HS-5 (cell line): ENCODE results near the gene SLC22A1.

ENCODE experiments used
- DNase-seq: peaks from one replicate; pipeline ENCODE4 v3.0.0-alpha.2; 2012; ENCODE audit warnings: low read depth

The SLC22A1 gene

DNA sequence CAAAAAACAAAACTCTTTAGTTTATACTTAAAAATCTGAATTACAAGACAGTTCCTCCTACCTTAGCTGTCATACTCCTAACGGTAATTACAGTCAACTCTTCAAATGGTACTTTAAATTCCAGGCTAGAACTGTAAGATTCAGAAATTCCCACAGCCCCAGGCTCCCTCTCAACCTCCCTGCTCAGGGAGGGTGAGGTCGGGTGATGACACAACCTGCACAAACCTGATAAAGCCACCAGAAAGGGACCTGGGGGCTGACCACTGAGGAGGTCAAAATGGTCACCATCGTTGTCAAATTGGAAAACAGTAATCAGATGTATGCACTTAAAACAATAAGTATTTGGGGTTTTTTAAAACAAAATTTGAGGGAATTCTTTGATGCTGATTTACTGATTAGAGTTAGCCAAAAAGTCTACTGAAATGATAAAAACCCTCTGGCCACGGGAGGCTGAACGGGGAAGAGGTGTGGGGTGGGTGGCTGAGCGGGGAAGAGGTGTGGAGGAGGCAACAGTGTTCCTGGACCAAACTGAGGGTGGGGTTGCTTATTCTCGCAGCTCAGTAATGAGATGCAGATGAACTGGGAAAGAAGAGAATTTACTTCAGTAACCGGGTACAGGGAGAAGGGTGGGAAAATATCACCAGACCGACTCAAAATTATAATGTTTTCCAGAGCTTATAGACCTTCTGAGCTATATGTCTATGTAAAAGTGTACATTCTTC lies 52.4 kb downstream of the SLC22A1 start:
- no peak for DNase-seq

DNA sequence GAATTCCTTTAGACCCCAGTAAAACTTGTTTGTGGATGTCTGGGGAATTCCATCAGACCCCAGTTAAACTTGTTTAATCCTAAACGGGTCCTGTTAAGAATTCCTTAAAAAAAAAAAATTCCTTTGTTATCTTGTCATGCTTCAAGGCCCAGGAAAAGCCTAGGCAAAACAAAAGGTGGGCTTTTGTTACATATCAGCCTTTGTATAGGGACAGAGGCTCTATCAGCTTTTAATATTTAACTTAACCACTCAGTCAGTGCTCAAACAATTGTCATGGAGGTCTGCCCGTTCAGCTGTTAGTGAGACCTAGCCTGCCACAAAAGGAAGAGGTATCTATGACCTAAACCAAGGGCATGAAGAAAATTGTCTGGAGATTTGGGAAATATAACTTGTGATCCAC lies 53.1 kb downstream of the SLC22A1 start:
- DNase-seq = no peak

DNA sequence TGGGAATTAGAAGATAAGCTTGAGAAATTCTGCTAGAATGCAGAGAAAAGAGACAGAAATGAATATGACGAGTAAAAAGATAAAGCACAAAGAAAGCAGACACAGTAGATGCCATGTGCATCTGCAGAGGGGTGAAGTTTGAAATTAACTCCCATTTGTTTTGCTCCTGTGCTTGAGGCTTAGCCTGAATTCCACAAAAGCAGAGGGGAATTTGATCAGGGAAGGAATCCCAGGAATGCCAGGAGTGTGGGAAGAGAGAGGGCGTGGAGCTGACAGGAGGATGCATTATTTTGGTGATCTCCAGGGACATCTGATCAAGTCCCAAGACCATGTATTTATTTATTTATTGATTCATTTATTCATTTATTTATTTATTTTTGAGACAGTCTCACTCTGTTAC lies 55.6 kb downstream of the SLC22A1 start:
- DNase-seq = no peak

DNA sequence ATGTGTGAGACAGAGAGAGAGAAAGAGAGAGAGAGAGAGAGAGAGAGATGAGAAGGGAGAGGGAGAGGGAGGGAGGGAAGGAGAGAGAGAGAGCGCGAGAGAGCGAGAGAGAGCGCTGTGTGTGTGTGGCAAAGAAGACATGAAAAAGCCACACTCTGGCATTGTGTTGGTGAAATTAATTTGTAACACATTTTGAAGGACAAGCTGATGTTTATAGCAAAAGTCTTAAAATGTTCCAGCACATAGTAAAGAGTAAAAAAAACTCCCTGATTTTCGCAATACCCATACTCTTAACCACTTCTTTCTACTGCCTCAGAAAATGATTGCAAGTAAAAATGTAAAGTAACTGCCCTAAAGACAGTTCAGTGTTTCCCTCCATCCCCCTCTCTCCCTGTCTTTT lies 56.7 kb downstream of the SLC22A1 start:
- no peak for DNase-seq

DNA sequence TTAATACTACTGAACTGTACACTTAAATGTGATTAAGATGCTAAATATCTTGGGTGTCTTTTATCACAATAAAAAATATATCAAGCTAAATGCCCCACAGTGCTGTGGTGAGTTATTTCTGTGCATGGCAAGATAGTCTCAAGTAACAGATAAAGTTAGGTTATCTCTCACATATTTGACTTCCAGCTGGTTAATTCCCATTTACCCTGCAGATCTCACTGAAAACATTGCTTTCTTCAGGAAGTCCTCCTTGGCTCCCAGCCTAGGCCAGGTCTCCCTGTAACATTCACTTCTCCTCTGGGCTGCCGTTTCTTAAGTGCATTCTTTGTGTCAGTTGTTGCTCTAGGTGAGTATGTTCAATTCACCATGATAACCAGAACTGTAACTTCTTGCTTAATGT lies 59.1 kb downstream of the SLC22A1 start:
- no peak for DNase-seq

DNA sequence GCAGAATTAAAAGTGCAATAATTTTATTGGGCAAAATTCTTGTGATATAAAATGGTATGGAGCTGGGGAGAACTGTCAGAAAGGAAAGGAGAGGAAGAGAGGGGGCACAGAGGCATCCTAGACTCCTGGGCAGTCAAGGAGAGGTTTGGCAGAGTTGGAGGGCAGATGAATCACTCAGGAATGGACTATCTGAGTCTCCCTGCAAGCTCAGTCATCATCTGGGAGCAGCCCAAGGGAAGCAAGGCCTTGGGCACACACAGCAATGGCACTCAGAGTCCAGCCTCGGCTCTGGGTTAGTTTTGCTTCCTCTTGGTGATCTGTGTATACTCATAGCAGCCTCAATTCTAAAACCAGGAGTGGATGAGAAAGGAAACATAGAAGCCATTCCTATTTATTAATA lies 67.2 kb downstream of the SLC22A1 start:
- no peak for DNase-seq

DNA sequence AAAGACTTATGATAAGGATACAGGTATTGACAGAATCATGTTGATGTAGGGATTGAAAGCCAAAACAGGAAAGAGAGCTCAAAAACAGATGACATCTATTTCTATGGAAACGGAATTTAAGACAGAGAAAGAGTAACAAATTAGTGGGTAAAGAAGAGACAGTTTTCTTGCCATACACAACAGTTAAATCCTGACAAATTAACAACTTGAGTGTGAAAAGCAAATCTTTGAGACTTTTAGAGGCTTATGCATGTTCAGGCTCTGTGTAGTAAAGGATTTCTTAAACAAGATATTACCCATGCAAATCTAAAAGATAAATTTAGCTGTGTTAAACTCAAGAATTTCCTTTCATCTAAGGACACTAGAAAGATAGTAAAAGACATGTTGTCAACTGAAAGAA lies 68.5 kb downstream of the SLC22A1 start:
- DNase-seq = no peak

DNA sequence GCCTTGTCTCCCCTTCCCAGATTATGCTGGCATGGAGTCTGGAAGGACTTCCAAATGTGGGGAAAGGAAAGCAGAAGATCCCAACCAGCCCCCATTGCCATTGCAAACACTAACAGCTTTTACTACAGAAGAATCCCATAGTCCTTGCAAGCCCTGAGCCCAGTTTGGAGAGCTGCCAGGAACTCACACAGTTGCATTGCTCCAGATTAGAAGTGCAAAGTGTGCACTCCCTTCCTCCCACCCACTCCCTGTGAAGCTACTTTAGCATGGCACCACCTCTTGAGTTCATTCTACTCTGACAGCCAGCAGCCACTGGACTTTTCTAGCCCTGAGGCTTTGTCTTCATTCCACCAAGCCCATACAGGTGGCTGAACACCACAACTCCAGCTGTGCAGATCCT lies 69.4 kb downstream of the SLC22A1 start:
- DNase-seq = no peak

DNA sequence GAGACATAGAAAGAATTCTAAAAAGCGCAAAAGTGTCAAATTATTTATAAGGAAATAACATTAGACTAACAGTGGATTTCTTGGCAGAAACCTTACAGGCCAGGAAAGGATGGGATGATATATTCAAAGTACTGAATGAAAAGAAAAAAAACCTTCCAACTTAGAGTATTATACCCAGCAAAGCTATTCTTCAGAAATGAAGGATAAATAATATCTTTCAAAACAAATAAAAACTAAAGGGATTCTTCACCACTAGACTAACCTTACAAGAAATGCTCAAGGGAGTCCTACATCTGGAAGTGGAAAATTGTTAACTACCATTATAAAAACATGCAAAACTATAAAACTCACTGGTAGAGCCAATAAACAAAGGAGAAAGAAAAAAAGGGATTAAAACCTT lies 71.2 kb downstream of the SLC22A1 start:
- DNase-seq = no peak

DNA sequence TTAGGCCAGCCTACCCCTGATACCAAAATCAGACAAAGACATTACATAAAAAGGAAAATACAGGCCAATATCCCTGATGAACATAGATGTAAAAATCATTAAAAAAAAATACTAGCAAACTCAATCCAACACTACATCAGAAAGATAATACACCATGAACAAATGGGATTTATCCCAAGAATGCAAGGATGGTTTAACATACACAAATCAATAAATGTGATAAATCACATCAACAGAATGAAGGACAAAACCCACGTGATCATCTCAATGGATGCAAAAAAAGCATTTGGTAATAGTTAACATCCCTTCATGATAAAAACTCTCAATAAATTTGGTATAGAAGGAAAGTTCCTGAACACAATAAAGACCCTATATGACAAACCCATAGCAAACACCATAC lies 73.2 kb downstream of the SLC22A1 start:
- DNase-seq = no peak

DNA sequence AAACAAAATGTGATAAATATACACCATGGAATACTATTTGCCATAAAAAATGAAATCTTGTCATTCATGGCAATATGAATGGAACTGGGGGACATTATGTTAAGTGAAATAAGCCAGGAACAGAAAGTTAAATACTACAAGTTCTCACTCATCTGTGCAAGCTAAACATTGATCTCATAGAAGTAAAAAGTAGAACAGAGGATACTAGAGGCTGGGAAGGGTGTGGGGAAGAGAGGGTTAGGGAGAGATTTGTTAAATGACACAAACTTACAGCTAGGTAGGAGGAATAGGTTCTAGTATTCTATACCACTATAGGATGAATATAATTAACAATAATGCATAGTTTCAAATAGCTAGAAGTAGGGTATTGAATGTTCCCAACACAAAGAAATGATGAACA lies 76.0 kb downstream of the SLC22A1 start:
- DNase-seq = no peak

DNA sequence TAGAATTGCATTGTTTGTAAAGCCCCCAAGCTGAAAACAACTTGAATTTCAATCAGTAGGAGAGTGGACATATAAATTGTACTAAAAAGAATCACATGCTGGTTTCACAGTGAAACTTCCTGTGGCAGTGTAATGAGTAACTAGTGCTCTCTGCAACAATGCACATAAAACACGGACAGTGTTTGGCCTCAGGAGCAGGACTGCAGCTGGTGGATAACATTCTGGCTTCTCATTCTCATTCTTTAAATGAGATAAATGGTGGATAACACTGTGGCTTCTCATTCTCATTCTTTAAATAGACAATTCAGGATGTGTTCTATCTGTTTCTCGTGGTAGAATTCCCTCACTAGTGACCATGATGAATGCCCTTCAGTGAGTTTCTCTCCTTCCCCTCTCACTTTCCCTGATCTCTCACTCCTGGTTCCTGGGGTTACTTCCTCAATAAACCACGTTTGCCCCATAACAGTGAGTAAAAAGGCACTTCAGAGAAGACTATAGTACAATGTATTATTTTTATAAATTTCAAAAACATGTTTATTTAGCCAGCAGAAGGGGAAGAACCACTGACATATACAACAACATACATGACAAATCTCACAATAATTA lies 77.1 kb downstream of the SLC22A1 start:
- DNase-seq = no peak

DNA sequence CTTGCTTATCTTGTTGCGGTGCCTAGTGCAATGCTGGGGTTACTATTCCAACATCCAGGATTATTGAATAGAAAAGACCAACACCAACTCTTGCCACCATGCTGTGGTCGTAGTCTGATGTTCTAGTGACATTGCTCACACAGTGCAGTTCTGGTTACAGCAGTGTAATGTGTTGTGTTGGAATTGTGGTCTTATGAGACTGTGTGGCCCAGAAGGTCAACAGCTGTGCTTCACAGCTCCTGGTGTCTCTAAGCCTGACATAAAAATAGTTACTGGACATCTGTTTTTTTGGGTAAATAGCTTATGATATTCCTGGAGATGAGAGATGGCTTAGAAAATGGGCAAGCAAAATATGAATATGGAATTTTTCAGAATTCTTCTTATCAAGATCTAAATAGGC lies 79.4 kb downstream of the SLC22A1 start:
- no peak for DNase-seq

DNA sequence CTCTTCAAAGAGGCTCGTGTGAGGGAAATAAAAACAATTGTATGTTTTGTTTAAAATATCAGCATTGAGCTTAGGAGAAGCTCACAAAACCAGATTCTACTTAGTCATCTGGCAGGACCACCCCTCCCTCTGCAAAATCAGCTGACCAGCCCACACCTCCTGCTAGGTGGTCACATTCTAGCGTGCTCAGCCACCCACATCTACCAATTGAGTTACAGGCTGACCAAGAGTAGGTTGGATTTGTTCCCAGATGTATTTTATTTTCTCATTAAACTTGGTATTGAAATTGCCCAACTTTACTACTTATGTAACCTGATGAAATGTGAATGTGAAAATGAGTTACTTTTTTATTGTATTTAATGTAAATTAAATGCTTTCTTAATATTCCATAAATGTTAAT lies 80.8 kb downstream of the SLC22A1 start:
- DNase-seq = no peak

DNA sequence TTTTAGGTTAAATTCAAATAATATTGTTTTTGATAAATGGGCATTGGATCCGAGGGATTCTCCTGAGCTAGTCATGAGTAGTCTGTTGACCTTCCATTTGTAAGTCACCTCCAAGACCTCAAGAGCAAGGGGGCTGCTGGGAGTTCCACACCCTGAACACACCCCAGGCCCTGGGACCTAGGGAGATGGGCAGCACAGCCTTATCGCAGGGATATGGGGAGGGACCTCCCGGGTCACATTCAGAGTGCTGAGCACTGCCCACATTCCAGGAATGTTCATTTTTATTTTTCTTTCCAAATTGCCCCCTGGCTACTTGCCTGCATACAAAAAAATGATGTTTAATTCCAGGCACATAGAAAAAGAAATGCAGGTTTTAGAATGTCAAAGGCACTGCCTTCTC lies 81.5 kb downstream of the SLC22A1 start:
- no peak for DNase-seq

DNA sequence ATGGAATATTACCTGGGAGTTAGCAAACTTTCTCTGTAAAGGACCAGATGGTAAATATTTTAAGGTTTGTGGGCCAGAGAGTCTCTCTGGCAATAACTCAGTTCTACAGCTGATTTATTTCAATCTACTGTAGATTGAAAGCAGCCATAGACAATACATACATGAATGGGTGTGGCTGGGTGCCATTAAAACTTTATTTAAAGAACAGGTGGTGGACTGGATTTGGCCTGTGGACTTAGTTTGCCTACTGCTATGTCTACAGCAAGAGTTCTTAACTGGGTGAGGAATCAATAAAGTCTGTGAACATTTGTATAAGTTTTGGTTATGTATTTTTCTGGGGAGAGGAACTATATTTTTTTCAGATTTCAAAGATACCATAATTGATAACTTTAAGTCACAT lies 81.9 kb downstream of the SLC22A1 start:
- no peak for DNase-seq

DNA sequence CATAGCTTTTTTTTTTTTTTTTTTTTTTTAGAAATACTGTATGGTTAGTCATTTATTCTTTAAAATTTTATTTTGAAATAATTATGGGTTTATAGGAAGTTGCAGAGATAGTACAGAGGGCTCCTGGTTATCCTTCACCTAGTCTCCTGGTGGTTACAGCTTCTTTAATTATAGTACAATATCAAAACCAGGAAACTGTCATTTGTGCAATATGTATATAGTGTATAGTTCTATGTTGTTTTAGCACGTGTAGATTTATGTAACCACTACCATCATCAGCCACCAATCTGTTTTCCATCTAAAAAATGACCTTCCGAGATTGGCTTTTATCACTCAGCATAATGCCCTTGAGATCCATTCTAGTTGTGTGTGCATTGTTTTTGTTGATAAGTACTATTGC lies 82.3 kb downstream of the SLC22A1 start:
- DNase-seq = no peak

DNA sequence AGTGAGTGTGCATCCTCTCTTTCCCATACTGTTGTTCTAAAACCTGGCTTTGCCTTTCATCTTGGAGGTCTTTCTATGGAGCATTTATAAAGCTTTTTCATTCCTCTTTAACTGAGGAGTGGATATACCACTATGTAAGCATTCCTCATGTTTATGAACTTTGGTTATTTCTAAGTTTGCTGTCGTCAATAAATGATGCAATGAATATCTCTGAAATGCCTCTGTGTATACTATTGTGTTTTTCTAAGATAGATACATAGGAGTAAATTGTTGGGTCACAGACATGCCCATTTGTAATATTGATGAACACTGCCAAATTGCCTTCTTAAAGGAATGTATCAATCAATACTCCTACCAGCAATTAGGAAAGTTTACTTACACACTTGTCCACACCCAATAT lies 83.1 kb downstream of the SLC22A1 start:
- DNase-seq = no peak

DNA sequence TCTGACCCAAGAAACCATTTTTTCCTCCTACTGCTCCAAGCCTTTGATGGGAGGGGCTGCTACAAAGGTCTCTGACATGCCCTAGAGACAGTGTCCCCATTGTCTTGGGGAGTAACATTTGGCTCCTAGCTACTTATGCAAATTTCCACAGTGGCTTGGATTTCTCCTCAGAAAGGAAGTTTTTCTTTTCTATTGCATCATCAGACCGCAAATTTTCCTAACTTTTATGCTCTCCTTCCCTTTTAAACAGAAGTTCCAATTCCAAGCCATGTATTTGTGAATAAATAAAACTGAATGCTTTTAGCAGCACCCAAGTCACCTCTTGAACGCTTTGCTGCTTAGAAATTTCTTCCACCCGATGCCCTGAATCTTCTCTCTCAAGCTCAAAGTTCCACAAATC lies 86.0 kb downstream of the SLC22A1 start:
- no peak for DNase-seq
